SIG-M5 treated with dmso at 0.1 percent for 504 hours (cell line): Measurements from ENCODE around the gene CLIC1.

Experiments used
- DNase-seq: peaks from one replicate; lab custom pipeline; 2025; ENCODE audit not compliant: unreplicated experiment; lab: John Stamatoyannopoulos, UW

Gene CLIC1

GRCh38 chr6:31736021-31736767 is at the start of gene CLIC1:
Gene CLIC1, minus strand, starts transcription at chr6:31736530. Its CDS starts 230 bp downstream, at chr6:31736300.
- DNase-seq = peak; percentile 84

GRCh38 chr6:31785475-31785874 is 49.1 kb upstream of the CLIC1 start:
- DNase-seq = no peak

GRCh38 chr6:31784098-31784925 is 48.0 kb upstream of the CLIC1 start:
- DNase-seq = no peak

GRCh38 chr6:31782126-31782855 is 46.0 kb upstream of the CLIC1 start:
- no peak for DNase-seq

GRCh38 chr6:31781244-31782125 is 45.2 kb upstream of the CLIC1 start:
- DNase-seq = no peak

- DNase-seq = no peak
Measured at GRCh38 chr6:31780507-31781243, 44.3 kb upstream of the CLIC1 start.

GRCh38 chr6:31779908-31780307 is 43.6 kb upstream of the CLIC1 start:
- no peak for DNase-seq

- no peak for DNase-seq
Measured at GRCh38 chr6:31778999-31779885, 42.9 kb upstream of the CLIC1 start.

- DNase-seq = no peak
Measured at GRCh38 chr6:31778193-31778592, 41.9 kb upstream of the CLIC1 start.

- DNase-seq = no peak
Measured at GRCh38 chr6:31777667-31778050, 41.3 kb upstream of the CLIC1 start.

- peak; percentile 49 for DNase-seq
Measured at GRCh38 chr6:31776989-31777666, 40.8 kb upstream of the CLIC1 start, which contains the start of gene VWA7. Gene VWA7, minus strand, starts transcription at chr6:31777328. Its CDS starts 549 bp downstream, at chr6:31776779.

GRCh38 chr6:31776485-31776988 is 40.2 kb upstream of the CLIC1 start:
- no peak for DNase-seq

- no peak for DNase-seq
Measured at GRCh38 chr6:31775633-31776484, 39.5 kb upstream of the CLIC1 start.

GRCh38 chr6:31775184-31775583 is 38.9 kb upstream of the CLIC1 start:
- DNase-seq = no peak

- no peak for DNase-seq
Measured at GRCh38 chr6:31771992-31772358, 35.6 kb upstream of the CLIC1 start.

- no peak for DNase-seq
Measured at GRCh38 chr6:31770860-31771259, 34.5 kb upstream of the CLIC1 start.

- DNase-seq = peak; percentile 73
Measured at GRCh38 chr6:31769684-31770371, 33.5 kb upstream of the CLIC1 start.
